Stimulated activated CD4-positive, alpha-beta T cell treated with anti-CD3 and anti-CD28 coated beads, Interleukin-12 subunit alpha, Interleukin-12 subunit beta, amount 100 ng/mL, for 48 hours (primary cell): ENCODE measurements around the gene NNAT.
"Not testable (repeated sequence)": the region's sequence is repeated elsewhere in the genome, so short reads cannot be mapped to it uniquely, and the experiment has no call there.

Experiments used
- DNase-seq, 3 donors: peaks; one replicate each; pipeline ENCODE4 v3.0.0-alpha.2; 2020; ENCODE audit warnings: low read depth in 2 of 3, low spot score in 1 of 3

Gene NNAT, protein sequence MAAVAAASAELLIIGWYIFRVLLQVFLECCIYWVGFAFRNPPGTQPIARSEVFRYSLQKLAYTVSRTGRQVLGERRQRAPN

DNA sequence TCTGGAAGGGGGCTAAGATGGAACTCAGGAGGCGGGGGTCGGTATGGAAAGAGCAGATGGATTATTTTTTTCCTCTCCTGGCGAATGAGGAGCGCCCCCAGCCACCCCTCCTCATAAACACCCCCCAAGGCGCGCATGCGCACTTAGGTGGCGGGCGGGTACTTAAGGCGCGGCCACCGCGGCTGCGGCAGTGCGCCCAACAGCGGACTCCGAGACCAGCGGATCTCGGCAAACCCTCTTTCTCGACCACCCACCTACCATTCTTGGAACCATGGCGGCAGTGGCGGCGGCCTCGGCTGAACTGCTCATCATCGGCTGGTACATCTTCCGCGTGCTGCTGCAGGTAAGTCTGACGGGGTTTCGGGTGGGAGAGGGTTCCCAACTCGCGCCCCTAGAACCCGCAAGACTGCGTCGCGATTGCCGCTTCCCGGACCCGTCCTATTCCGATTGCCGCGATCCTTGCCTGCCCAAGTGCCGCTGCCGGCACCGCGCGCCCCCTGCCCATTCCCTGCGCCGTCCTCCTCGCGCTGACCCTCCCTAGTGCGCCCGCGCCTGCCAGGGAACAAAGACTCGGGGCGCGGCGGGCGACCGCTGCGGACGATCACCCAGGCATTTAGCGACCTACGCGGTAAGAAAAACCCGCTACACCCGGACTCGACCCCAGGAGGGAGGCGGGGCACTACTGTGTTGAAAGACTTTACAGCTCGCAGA is at the start of gene NNAT:
NNAT (plus strand) TSS at position 190 of the 711 bp plus-strand sequence; CDS start at position 272, 82 bp downstream.
- DNase-seq = no peak

DNA sequence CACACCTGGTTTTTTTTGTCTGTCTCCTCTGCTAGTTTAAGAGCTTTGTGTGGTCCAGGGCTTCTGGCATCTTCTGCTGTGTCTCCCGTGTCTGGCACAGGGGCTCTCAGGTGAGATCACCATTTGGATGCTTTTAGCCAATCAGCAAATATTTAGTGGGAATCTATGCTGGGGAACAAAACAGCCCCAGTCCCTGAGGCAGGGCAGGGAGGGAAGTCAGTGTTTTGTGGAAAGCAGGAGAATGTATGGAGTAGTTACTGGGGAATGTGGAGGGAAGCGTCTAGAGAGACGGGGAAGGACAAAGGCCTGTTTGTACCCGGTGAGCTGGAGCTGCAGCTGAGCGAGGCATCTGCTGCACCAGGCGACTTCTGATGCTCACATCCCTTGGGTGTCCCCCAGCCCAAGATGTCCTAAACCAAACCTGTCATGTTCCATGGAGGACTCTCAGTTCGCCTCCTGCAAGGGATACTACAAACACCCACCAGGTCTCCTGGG is 49.3 kb upstream of the NNAT start:
- DNase-seq = no peak

DNA sequence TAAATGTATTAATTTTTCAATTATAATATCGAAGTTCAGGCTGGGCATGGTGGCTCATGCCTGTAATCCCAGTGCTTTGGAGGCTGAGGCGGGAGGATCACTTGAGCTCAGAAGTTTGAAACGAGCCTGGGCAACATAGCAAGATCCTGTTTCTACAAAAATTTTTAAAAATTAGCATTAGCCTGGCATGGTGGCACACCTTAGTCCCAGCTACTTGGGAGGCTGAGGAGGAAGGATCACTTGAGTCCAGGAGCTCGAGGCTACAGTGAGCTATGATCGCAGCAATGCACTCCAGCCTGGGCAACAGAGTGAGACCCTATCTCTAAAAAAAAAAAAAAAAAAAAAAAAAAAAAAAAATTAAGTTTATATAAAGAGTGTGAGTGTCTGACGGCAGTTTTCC is 48.6 kb upstream of the NNAT start:
- not testable (repeated sequence) for DNase-seq

DNA sequence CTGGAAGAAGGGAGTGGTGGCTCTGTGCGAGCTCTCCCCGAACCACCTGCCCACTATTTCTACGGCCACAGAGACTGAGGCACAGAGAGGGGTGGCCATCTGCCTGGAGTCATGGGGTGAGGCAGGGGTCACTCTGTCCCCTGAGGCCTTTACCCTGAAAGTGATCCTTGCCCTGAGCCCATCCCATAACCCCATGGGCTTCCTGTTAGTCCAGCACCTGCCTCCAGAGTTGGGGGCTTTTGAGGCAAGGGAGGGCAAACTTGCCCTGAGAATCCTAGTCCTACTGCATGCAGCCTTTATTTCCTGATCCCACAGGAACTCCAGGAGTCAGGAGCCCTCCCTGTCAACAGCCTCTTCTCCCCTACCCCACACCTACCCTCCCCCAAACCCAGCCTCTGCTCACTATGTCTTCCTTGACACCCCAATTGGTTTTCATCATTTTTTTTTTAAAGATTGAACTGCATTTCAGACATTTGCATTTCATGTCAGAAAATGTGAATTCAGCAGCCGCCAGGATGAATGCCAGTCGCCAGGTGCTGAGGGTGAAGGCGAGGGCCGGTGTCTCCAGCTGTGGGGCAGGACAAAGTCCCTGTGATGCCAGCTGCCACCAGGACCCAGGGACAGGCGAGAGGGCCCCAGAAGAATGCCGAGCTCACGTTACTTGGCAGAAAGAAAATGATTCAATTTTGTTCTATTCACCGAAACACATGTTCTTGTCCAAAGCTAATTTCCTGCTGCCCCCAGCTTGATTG is 47.6 kb upstream of the NNAT start:
- DNase-seq = no peak

DNA sequence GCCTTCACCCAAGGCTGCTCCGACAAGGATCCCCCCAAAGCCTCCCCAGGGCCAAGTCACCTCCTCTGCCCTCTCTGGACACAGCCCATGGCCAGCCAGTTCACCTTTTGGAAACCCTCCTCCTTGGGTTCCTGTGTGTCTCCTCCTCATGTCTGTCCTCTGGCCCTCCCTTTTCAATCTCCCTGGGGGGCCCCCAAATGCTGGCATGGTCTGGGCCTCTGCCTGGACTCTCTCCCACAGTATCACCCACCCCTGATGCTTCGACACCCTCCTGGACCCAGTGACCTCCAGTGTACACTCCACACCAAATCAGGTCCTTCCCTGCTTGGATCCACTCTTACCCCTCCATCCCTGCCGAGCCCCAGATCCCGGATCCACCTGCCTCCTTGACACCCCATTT is 46.7 kb upstream of the NNAT start:
- no peak for DNase-seq

DNA sequence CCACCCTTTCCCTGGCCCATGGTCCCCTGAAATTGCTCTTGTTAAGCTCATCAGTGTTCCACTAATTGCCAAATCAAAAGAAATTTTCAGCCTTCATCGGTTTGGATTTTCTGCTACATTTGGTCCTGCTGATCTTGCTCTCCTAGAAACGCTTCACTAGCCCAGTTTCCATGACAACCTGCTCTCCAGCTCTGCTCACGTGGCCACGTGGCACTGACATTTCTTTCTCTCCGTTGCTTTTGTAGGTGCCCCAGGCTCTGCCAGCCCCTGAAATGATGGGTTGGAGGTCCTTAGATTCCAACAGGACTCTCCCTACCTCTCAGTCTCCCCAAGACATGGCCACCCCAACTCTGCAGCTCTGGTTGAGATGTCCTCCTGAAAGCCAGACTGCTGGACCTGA is 45.8 kb upstream of the NNAT start:
- no peak for DNase-seq

DNA sequence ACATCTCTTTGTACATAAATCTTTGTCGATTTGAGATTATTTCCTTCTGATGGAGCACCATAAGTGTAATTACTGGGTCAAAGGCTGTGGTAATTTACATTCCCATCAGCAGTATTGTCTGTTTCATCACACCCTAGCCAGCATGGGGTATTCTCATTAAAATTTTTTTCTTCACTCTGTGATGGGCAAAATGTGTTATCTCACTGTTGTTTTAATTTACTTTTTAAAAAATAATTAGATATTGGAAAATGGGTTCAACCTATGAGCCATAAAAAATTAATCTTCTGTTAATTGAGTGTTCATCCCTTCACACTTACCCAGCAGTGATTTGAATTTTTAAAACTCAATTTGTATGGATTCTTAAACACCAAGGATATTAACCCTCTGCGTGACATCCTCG is 44.0 kb upstream of the NNAT start:
- DNase-seq = no peak

DNA sequence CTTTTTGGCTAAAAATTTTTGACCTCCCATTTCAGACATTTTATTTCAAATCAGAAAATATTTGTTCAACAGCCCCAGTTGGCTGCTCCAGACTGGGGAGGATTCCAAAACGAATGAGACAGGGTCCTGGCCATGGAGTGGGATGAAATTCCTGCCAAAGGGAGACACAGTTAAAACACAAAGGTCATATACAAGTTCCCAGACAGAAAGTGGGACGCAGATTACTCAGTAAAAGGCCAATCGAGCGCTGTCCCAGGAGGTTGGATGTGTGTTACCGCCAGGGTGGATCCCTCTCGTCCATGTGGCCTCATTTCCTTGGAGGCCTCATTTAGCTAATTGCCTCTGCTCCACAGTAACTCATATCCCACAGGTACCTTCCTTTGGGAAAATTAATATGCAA is 41.8 kb upstream of the NNAT start:
- DNase-seq = no peak

DNA sequence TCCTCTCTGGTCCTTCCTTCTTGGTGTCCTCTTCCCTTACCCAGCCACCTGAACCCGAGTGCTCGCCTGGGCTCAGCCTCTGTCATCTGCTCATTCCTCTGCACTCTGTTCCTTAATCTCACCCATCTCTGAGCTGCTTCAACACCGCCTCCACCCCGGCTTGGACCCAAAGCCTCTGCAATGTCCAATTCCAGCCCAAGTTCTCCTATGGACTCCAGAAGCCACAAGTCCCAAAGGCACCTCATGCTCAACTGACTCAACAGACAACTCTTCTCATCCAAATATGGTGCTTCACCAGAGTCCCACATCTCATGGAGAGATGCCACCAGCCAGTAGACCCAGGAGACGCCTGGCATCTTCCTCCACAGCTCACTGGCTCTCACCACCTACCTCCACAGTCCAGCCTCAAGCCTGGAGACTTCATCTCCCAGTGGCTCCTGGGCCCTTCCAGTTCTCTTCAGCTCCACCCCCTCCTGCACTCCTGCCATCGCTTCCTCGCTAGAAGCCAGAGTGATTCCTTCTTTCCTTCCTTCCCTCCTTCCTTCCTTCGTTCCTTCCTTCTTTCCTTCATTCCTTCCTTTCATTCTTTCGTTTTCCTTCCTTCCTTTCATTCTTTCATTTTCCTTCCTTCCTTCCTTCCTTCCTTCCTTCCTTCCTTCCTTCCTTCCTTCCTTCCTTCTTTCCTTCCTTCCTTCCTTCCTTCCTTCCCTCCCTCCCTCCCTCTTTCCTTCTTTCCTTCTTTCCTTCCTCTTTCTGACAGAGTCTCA is 40.9 kb upstream of the NNAT start:
- DNase-seq = no peak

DNA sequence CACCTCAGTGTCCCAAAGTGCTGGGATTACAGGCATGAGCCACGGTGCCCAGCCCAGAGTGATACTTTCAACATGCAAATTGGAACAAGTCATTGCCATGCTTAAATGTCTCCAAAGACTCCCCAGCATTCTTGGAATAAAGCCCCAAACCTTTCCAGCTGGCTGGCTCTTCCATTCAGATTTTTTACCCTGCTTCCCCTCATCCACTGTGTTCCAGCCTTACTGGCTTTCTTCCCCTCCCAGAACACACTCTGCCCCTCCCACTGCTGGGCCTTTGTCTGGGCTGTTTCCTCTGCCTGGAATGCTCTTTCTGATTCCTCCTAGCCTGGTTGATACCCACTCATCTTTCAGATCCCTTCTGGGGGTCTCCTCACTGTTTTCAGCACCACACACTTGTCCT is 40.1 kb upstream of the NNAT start:
- DNase-seq = no peak

DNA sequence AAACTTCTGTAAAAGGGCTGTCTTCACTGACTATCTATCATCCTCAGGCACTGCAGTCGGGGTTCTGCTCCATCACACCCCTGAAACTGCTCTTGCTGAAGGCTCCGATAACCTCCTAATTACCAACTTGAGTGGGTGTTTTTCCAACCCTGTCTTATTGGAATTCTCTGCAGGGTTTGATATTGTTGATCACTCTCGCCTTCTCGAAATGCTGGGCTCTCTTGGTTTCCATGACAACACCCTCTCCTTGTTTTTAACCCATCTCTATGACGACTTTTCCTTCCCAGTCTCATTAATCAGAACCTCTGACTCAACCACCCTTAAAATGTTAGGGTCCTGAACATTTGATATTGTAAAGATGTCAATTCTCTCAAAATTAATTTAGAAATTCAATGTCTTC is 39.4 kb upstream of the NNAT start:
- DNase-seq = no peak

DNA sequence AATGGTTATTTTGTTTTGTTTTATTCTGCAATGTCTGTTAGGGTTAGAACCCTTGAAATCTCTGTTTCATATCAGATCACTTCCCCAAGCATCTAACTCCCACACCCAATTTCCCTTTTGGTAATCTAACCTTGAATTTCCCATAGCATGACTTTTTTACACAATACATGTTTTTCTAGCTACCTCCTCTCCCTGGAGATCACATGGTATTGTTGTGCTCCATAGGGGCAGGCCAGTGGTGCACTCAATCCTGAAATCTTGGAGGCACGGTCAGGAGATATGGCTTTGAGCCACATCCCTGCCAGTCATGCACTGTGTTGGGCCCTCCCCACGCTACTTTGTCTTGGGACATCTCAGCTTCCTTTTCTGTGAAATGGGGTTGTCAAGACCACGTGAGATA is 36.7 kb upstream of the NNAT start:
- DNase-seq = no peak

DNA sequence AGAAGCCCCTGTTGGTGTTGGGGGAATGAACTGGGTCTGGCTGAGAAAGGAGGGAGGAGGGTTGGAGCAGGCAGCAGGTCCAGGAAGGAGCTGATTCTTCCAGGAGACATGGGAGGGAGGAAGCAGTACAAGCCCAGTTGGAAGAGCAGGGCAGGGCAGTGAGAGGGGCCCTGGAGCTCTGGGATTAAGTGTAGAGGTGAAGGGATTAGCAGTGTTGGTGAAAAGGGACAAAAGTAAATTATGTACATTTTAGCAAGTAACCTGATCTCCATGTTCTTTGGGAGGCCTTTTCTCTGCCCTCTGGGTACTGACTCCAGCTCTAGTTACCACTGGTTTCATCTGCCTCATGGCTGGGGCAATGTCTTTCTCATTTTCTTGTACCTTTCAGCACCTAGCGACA is 34.8 kb upstream of the NNAT start:
- DNase-seq = not testable (repeated sequence)

DNA sequence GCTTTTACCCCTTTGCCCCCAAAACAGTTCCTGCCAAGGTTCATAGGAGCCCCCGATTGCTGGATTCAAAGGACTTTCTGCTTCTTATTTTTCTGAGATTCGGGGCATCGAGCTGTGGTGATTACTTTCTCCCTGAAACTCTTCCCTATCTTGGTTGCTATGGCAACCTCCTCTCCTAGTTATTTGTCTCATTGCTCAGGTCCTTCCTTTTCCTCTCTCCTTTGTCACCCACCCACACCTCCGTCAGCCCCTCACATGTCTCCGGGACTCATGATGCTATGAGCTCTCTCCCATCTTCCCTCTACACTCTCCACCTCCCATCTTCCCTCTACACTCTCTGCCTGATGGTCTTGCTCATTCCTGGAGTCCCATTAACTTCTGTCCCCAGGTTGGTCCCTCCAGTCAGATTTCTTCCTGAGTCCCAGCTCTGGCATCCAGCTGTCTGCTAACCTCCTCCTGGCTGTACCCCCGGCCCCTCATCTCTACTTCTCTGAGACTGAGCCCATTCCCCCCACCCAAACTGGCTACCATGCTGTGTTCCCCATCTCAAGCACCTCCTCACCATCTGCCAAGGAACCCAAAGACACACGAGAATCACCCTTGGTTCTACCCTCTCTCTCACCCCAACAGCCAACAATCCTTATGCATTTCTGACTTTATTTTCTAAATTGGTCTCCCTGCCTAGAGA is 30.2 kb upstream of the NNAT start:
- no peak for DNase-seq

DNA sequence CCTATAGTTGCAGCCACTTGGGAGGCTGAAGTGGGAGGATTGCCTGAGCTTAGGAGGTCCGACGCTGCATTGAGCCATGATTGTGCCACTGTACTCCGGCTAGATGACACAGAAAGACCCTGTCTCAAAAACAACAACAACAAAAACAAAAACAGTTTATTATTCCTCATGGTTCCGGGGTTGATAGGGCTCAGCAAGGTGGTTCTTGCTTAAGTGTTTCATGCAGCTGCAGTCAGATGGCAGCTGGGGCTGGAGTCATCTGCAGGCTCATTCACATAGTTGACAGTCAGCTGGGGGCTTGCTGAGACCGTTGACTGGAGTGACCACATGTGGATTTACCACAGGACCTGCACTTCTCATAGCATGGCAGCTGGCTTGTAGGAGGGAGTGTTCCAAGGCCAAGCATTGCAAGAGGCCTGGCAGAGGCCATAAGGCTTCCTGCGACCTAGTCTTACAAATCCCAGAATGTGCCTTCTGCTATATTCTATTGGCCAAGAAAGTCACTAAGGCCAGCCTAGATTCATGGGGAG is 28.9 kb upstream of the NNAT start:
- DNase-seq = no peak

DNA sequence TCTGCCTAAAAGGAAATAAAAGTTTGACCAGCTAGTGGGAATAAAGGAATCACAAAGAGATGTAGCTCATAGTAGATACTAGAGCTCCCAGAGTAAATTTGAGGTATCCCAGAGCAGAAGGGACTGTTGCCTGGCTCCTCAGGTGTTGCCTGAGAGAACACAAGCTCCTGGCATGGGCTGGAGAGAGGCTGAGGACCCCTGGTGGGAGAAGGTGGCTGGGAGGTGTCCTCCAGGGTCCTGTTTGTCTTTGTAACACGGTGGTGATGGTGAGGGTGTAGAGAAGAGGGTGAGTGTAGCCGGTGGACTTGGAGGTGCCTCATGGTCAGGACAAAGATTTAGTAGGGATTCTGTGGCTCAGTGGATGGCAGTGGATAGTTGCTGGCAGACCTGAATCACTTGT is 28.1 kb upstream of the NNAT start:
- no peak for DNase-seq

DNA sequence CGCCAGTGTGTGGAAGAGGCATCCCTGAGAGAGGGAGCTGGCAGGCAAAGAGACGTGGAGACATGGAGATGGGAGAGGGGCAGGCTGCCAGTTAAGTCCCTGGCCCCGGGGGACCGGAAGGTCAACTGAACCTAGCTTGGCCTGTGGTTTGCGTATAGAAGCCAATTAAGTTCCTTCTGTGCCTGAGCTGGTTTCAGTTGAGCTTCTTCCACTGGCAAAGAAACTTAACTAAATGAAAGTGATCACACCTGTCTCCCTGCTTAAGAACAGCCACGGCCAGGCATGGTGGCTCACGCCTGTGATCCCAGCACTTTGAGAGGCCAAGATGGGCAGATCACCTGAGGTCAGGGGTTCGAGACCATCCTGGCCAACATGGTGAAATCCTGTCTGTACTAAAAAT is 26.7 kb upstream of the NNAT start:
- DNase-seq = no peak

DNA sequence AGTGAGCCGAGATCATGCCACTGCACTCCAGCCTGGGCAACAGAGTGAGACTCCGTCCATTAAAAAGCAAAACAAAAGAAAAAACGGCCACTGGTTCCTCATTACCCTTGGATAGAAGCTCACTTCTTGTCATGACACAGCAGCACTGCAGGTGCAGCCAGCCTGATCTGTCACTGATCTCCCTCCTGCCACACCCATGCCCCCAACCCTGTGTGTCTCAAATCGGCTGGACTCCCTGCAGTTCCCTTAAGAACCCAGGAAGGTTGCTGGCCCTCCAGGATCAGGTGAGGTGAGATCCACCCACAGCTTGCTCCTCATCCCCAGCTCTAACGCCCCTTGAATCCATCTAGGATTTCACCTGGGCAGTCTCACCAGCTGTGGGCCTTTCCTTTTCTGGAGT is 26.3 kb upstream of the NNAT start:
- DNase-seq = no peak

DNA sequence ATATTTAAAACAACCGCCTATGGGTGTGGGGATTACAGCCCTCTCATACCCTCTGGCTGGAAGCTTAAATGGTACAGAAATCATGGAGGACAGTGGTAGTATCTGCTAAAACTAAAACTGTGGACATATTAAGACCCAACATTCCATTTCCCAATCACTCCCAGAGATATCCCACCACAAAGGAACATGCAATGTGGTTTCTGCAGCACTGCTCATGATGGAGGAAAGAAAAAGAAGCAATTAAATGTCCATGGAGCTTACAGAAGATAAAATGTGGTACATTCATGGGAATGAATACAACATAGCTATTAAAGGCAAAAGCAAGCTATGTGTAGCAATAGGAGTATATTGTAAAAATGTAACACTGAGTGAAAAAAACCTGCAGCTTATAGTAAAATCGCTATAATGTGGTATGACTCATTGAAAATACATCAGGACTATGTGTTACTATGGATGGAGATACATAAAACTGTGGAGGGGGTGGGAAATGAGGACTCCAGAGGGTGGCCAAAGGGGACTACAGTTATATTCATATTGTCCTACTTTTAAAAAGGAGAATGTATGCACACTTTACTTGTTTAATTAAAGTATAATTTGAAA is 22.9 kb upstream of the NNAT start:
- no peak for DNase-seq

DNA sequence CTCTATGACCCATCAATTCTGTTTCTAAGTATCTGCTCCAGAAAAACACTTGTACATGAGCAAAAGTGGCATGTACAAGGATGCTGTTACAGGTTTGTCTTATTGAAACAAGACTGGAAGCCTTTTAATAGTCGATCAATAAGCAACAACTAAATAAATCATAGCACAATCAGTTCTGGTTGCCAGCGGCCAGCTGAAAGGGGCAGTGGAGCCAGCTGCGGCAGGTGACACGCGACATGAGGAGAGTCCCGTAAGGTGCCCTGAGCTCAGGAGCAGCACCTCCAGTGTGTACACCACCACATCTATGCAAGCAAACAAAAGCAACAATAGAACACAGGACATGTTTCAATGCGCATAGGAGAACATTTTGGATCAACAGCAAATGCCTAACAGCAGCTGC is 20.7 kb upstream of the NNAT start:
- DNase-seq = no peak

DNA sequence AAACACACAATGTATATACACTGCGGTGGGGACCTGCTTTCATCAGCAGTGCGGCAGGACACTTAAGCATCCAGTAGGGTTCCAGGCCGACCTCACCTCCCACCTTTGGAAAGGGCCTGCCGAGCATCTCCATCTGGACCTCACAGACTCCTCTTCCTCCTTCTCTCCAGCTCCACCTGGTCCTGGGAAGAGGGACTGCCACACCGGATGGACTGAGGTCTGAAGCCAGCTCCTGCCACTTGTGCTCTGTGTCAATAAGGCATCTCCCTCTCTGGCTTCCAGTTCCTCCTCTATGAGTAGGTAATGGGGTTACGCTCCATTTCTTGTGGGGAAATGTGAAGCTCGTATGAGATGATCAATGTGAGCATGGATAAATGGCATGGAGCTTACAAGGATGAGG is 19.1 kb upstream of the NNAT start:
- DNase-seq = no peak
